Fibroblast of skin of back (primary cell): Measurements from ENCODE around the gene NACC2.

Experiments
- DNase-seq: peaks from one replicate; pipeline ENCODE4 v3.0.0-alpha.2; 2013

NACC2 gene

DNA sequence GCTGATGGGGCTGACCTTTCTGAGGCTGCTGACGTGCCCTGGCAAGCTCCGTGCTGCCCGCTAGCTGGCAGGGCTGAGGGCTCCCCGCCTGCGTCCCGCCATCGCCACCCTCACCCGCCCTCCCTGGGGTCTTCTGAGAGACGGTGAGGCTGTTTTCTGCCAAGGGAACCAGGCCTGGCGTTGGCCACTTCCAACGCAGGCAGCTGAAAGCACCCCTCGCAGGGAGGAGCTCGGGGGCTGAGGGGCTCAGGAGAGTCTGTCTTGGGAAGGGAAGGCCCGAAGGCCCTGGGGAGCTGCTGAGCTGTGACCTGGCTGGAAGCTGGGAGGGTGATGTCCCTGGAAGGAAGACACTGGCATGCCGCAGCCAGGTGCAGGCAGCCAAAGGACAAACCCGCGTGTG, 33.3 kb upstream of the NACC2 start:
- DNase-seq, result no peak

DNA sequence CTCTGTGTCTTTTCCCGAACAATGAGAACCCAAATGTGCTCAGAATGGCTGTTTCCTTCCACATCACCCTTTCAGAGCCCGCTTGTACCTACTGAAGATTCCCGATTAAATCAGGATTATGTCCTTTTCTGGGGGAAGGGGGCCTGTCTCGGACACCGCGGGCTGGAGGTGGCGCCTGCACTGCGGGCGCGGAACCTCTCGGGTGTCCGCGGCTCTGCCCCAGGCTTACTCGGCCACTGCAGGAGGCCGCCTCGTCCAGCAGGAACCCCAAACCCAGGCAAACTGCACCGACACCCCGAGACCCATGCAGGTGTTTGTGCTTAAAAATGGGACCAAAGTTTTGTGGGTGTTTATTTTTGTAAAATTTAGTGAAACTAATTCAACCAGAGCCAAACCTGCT, 32.2 kb upstream of the NACC2 start:
- DNase-seq, result no peak

DNA sequence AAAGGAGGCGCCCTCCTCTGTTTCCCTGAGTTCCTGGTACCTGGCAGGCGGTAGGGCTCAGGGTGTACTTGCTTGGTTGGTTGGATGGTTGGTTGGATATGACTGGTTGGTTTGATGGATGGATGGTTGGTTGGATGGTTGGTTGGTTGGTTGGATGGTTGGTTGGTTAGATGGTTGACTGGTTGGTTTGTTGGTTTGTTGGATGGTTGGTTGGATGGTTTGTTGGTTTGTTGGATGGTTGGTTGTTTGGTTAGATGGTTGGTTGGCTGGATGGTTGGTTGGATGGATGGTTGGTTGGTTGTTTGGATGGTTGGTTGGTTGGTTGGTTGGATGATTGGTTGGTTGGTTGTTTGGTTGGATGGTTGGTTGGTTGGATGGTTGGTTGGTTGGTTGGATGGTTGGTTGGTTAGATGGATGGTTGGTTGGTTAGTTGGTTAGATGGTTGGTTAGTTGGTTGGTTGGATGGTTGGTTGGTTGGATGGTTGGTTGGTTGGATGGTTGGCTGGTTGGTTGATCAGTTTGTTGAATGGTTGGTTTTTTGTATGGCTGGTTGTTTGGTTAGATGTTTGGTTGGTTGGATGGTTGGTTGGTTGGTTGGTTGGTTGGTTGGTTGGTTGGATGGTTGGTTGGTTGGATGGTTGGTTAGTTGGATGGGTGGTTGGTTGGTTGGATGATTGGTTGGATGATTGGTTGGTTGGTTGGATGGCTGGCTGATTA, 30.0 kb upstream of the NACC2 start:
- DNase-seq, result no peak

DNA sequence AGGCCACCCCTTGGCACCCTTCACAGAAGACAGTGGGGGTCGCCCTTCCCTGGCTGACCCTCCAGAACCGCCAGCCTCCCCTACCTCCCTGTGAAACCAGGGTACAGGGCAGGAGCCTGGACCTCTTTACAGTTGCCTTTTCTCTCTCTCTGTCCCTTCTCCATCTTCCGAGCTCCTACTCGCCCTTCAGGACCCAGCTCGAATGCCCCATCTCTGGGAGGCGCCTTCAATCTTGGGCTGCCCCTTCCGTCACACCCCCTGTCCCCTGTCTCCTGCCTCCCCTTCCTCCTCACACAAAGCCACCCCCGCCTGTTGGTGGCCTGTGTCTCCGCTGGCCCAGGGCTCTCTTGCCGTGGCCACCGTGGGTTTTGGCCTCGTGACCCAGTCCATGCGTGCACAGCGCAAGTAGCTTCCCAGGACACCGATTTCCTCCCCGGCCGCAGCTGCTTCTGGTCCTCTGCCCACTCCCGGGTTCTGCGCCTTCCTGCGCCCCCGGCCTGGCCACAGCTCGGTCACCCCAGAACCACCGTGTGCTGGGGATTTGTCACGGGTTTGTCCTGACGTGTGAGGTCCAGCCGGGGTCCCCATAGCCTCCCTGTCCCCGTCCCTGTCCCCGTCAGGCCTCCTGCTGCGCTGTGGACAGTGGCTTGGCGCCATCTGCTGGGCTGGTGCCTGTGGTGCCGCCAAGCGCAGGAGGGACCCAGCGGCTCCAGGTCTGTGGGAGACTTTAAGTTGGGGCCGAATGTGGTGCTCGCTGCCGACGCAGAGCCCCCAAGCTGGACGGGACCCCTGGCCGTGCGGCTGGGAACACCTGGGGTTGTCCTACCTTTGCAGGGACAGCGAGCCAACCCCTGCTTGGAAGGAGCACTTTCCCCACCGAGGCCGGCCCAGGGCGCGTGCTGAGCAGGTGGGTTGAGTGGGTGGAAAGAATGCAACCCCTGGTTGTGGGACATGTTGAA, 27.6 kb upstream of the NACC2 start:
- DNase-seq, result peak; percentile 44

DNA sequence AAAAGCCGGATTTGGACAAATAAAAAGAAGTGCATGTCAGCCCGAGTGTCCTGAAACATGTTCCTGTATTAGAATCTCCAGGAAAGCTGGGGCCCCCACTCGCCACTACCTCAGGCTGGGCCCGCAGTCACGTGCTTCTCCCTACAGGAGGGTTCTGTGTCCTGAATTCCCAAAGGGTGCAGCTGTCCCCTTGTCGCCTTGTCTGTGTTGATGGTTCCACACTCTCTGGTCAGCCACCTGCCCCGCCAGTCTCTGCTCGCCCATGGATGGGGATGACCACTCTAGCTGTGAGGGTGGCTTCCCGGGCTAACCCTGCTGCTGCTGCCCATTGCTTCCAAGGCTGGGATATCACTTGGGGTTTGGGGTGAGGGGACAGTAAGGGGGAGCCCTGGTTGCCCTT, 26.7 kb upstream of the NACC2 start:
- no peak for DNase-seq

GRCh38 chr9:136120438-136120844, 25.4 kb upstream of the NACC2 start:
- DNase-seq, result no peak

DNA sequence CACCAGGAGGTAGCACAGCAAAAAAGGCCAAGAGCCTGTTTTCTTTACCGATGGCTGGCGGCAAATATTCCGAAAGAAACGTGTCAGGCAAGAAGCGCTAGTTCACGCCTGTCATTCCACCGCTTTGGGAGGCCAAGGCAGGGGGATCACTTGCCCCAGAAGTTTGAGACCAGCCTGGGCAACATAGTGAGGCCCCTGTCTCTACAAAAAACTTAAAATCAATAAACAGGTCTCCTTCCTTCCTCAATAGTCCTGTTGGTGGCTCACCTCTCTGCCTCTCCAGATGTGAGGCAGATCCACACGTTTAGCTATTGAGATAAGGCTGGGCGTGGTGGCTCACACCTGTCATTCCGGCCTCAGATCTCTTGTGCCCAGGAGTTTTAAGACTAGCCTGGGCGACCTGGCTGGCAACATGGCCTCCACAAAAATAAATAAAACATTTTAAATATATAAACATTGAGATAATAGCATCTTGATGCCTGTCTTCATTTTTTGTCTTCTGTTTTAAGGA, 24.8 kb upstream of the NACC2 start:
- no peak for DNase-seq

DNA sequence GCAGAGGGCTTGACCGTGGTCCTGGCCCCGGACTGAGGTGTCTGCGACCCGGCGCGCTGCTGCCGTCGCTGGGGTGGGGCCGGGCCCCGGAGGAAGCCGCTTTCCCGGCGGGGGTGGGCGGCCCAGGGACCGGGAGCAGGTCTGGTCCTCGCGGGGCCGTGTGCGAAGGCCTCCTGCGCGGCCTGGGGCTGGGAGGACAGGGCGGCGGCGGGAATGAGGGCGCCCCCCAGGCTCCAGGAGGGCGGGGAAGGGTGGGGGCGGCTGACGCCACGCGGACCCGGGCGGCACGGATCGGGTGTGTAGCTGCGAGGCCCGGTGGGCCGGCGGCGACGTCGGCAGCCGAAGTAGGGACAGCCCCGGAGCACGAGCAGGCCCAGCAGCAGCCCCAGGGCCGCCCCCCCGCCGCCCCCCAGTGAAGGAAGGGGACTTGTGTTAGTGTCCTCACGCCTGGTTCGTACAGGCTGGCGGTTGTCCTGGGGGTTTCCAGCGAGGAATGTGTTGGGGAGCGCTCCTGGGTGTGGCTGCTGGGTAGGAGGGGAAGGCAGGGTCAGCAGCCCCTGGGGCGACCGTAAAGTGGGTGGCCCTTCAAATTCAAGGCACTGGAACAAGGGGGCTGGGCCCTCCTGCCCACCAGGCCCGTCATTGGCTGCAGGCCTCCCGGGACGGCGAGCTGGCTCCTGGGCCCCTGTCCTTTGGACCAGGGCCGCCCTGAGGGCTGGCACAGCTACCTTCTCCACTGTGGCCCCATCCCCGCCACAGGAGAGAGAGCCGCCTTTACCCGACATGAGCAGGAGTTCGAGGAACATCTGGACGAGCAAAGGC, 24.2 kb upstream of the NACC2 start:
- peak; percentile 66 for DNase-seq

- DNase-seq, result peak; percentile 96
These were observed 23.4 kb upstream of the NACC2 start, which contains the start of gene TMEM250 for GRCh38 chr9:136118320-136119060. Gene TMEM250, minus strand, starts transcription at chr9:136118875. Its CDS starts 1,975 bp downstream, at chr9:136116900.

- no peak for DNase-seq
These were observed 22.8 kb upstream of the NACC2 start for GRCh38 chr9:136117916-136118319.

DNA sequence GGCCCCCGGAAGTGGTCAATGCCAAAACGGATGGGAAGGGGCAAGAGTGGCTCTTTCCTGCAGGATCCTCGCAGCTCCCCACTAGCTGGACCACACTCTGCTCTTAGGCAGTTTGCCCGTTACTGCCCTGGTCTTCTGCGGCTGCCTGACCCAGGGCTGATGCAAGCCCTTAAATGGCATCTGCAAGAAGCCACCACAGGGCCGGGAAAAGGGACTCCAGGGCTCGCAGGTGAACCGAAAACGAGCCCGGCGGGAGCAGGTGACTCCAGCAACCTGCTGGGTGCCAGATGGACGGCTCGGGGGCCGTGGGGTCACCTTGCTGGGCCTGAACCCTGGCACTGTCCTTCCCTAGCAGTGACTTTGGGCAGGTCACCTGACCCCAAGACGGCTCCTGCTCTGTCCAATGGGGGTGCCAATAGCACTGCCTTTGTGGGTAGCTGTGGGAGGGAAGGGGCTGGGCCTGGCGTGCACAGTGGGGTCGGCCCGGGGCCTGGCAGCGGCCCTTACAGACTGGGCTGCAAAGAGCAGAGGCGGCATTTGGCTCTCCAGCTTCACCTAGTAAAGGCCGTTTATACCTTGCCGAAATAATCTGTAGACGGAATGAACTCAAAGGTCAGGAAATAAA, 22.3 kb upstream of the NACC2 start:
- DNase-seq, result no peak

GRCh38 chr9:136116360-136117098, 21.4 kb upstream of the NACC2 start:
- no peak for DNase-seq

- no peak for DNase-seq
These were observed 20.7 kb upstream of the NACC2 start for GRCh38 chr9:136115641-136116359.

DNA sequence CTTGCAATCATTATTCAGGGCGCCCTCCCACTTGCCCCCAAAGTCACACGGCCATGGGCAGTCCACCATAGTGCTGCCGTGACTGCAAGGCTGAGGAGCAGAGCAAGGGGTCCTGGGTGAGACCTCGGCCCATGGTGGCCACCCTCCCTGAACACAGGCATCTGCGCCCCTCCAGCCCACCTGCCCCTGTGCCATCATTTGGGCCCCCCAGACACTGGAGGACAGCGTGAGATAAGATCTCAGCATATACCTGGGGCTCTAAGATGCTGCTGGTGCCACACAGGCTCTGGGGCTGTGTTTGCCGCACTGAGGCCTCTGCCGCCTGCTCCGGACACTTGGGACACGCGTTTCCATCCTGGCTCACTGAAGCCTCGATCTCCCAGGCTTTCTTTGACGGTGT, 20.1 kb upstream of the NACC2 start:
- no peak for DNase-seq

GRCh38 chr9:136114610-136115009, 19.5 kb upstream of the NACC2 start:
- DNase-seq, result no peak

- DNase-seq, result no peak
These were observed 17.5 kb upstream of the NACC2 start for GRCh38 chr9:136112541-136112940.

GRCh38 chr9:136111910-136112309, 16.8 kb upstream of the NACC2 start:
- no peak for DNase-seq

DNA sequence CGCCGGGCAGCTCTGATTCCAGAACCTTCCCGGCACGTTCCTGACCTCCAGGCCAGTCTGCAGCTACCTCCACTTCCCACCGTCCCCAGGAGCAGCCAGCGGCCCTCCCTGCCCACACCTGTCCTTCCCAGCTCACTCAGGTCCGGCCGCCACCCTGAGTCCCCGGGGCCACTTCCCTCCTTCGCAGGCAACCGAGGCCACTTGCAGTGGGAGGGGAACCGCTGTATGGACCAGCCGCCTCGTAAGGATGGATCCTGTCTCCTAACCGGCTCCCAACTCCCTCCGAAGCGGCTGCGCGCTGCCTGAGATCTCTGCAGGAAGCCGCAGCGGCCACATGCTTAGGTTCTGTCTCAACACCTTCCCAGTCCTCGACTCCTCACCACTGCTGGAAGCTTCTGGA, 16.1 kb upstream of the NACC2 start:
- DNase-seq, result no peak

DNA sequence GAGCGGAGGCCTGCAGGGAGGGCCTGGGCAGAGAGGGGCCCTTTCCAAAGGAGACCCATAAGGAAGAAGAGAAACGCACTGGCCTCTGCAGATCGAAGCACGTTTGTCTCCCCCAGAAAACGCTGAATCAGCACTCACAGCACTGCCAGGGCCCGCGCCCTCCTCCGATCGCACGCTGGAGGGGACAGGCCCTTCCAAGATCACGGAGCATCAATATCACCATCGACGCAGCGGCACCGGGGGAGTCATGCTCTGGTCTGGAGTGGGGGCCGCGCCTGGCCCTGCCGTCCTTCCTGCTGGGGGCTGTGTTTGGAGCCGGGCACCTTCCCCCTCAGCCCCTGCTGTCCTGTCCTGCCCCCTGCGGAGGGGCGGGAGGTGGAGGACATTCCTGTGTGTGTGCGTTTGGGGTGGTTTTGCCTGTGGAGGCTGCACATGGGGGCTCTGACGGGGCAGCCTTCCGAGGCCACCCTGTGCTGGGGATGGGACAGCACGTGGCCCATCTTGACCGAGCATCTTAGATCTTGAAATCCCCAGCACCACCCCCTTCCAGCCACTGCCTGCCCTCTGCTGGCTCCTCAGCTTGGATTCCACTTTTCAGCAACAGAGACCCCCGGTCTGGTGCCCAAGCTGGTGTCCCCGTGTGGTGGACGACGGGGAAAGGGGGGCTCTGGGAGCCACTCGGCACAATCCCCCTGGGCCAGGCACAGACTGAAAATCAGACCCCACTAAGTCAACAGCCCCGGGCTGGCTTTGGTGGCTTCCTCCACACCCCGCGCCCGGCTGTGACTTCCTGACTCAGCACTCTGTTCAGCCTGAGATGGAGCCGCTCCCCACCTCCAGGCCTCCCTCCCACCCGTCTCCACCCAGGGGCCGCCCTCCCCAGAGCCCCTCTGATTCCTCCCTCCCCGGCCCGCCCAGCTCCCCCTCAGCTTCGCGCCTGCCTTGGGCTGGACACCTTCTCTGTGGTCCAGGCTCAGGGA, 15.3 kb upstream of the NACC2 start:
- peak; percentile 39 for DNase-seq
